CD4-positive, alpha-beta T cell treated with Interferon gamma for 1 hour (primary cell): ENCODE data around the gene STX5.
"Not testable (repeated sequence)": the region's sequence is repeated elsewhere in the genome, so short reads cannot be mapped to it uniquely, and the experiment has no call there.

Source experiments
- DNase-seq: peaks from one replicate; pipeline ENCODE4 v3.0.0-alpha.2; 2020

The STX5 gene

GRCh38 chr11:62778441-62778840 is 53.4 kb downstream of the STX5 start:
- DNase-seq, result no peak

GRCh38 chr11:62777389-62777788 is 54.5 kb downstream of the STX5 start:
- DNase-seq, result no peak

DNA sequence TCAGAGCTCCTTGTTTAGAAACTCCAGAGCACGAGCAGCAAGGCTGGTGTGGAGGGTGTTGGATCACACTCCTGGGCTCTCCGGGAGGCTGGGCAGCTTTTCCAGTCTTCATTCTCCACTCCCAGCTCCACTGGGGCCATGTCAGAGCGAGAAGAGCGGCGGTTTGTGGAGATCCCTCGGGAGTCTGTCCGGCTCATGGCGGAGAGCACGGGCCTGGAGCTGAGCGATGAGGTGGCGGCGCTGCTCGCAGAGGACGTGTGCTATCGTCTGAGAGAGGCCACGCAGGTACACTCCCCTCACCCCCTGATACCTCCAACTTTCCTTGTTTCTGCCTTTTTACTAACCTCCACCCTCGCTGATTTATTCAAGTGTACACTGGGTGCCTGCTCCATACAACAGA is 56.2 kb downstream of the STX5 start:
- no peak for DNase-seq

- no peak for DNase-seq
These were observed 57.4 kb downstream of the STX5 start for GRCh38 chr11:62774407-62774806.

DNA sequence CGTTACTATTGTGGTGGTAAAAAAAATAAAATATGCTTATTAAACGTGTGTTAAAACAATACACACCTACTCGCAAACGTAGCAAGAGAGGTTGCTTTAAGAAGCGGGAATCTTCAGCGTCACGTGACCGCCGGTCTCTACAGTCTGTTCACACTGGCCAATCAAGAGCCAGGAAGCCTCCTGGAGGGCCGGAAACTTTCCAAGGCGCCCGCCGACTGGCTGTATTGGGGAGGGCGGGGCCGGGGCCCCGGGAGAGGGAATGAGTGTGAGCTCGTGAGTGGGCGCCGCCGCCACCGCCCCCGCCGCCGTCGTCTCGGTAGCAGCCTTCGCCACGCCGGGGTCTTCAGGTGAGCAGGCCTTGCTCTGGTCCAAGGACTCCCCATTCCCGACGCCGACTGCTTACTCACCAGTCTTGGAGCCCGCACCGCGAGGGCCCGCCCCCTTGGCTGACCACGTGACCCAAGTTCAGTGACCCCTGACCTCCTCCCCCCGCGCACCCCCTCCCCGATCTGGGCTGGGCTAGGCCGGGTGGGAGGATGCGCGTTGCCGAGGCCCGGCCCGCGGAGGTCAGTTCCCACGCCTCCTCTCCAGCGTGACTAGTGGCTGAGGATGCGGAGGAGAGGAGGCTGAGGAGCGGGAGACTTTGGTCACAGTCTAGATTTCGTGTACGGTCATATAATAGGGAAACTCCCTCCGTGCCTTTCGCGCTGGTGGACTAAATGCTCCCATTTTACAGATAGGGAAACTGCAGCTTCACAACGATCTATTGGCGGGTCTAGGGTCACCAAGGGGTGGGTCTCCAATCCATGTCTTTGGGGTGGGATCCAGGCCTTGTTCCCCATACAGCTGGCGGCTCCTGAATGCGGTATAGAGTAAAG is 60.5 kb downstream of the STX5 start, which contains the start of gene TAF6L:
Gene TAF6L (plus strand): TSS at position 253 of the 878 bp plus-strand sequence. CDS start 4,388 bp downstream, outside the sequence.
- peak; percentile 89 for DNase-seq

- DNase-seq, result no peak
These were observed 61.1 kb downstream of the STX5 start for GRCh38 chr11:62770778-62771143.

GRCh38 chr11:62760867-62761227 is 71.0 kb downstream of the STX5 start:
- not testable (repeated sequence) for DNase-seq

GRCh38 chr11:62757846-62758788 is 73.7 kb downstream of the STX5 start:
- DNase-seq, result no peak
